NCI-H2029 (cell line): ENCODE results near the gene CYP2A6.
"Not testable (repeated sequence)": the region's sequence is repeated elsewhere in the genome, so short reads cannot be mapped to it uniquely, and the experiment has no call there.

Source experiments
- DNase-seq: peaks from one replicate; lab custom pipeline; 2025; lab: John Stamatoyannopoulos, UW

Gene CYP2A6

GRCh38 chr19:40819479-40820234 lies 30.6 kb downstream of the CYP2A6 start:
- not testable (repeated sequence) for DNase-seq

GRCh38 chr19:40818480-40819399 lies 31.5 kb downstream of the CYP2A6 start:
- not testable (repeated sequence) for DNase-seq

- DNase-seq, result no peak
Measured at GRCh38 chr19:40815223-40815622, 35.0 kb downstream of the CYP2A6 start.

- DNase-seq, result no peak
Measured at GRCh38 chr19:40813182-40813581, 37.1 kb downstream of the CYP2A6 start.

- not testable (repeated sequence) for DNase-seq
Measured at GRCh38 chr19:40812571-40812970, 37.7 kb downstream of the CYP2A6 start.

- DNase-seq, result no peak
Measured at GRCh38 chr19:40811478-40812341, 38.5 kb downstream of the CYP2A6 start.

- DNase-seq, result peak; percentile 23
Measured at GRCh38 chr19:40810649-40811408, 39.4 kb downstream of the CYP2A6 start.

GRCh38 chr19:40810160-40810559 lies 40.1 kb downstream of the CYP2A6 start:
- DNase-seq, result no peak

- no peak for DNase-seq
Measured at GRCh38 chr19:40809358-40810086, 40.7 kb downstream of the CYP2A6 start.

- DNase-seq, result no peak
Measured at GRCh38 chr19:40808497-40808896, 41.8 kb downstream of the CYP2A6 start.

- DNase-seq, result no peak
Measured at GRCh38 chr19:40808021-40808325, 42.3 kb downstream of the CYP2A6 start.

GRCh38 chr19:40807147-40808020 lies 42.9 kb downstream of the CYP2A6 start:
- DNase-seq, result no peak

GRCh38 chr19:40806423-40807146 lies 43.7 kb downstream of the CYP2A6 start:
- DNase-seq, result no peak

- DNase-seq, result peak; percentile 82
Measured at GRCh38 chr19:40805258-40805868, 44.9 kb downstream of the CYP2A6 start.

GRCh38 chr19:40804783-40805242 lies 45.4 kb downstream of the CYP2A6 start:
- no peak for DNase-seq

- DNase-seq, result peak; percentile 68
Measured at GRCh38 chr19:40803857-40804782, 46.1 kb downstream of the CYP2A6 start.

- no peak for DNase-seq
Measured at GRCh38 chr19:40803170-40803856, 46.9 kb downstream of the CYP2A6 start.
